BJ (cell line): Measurements from ENCODE around the gene MSTO1. TPM values are rescaled to one million over a fixed set of nuclear protein-coding genes. Genes with fewer than 3 reads are reported as not detected.
"Not testable (repeated sequence)": the region's sequence is repeated elsewhere in the genome, so short reads cannot be mapped to it uniquely, and the experiment has no call there.

Experiments used
- CTCF ChIA-PET: fragments of 350-600 bp; formaldehyde crosslinking; extraction: SDS; loops from one replicate; lab custom pipeline; 2021; ENCODE audit warnings: antibody characterized with exemption, inconsistent platforms; lab: Yijun Ruan, JAX
- POLR2A ChIA-PET: fragments of 300-600 bp; sonication (Branson Sonifier 250); formaldehyde crosslinking; extraction: SDS; loops from one replicate; lab custom pipeline; 2021; ENCODE audit warnings: antibody characterized with exemption; lab: Charles Lee
- DNase-seq: peaks from one replicate; pipeline ENCODE4 v3.0.0-alpha.2; 2011; ENCODE audit warnings: low read depth
- H3K27me3 ChIP-seq: 2 replicates; pipeline ENCODE4 v1.6.0; 2011; ENCODE audit warnings: low read length; ENCODE audit not compliant: control insufficient read depth, insufficient read depth
- H3K36me3 ChIP-seq: 2 replicates; pipeline ENCODE4 v1.5.1; 2011; ENCODE audit warnings: low read length; ENCODE audit not compliant: control insufficient read depth, insufficient read depth
- H3K4me3 ChIP-seq: 2 replicates; pipeline ENCODE4 v1.5.1; 2011; ENCODE audit warnings: low read depth, mild to moderate bottlenecking, control low read depth, low read length
- CTCF ChIP-seq: IDR thresholded peaks from 2 replicates; pipeline ENCODE4 v1.5.1; 2011; ENCODE audit warnings: low read depth, mild to moderate bottlenecking, control low read depth, inconsistent platforms, low read length, moderate library complexity; ENCODE audit not compliant: insufficient read depth
- polyA plus RNA-seq: library from polyadenylated mRNA; depleted of rRNA; stranded (reverse); fragments of >200 nt; gene quantifications from 2 replicates; pipeline ENCODE4 v1.2.3, GENCODE V29; 2011

Gene MSTO1
- polyA plus RNA-seq, 1 experiment = 28.6 TPM

DNA sequence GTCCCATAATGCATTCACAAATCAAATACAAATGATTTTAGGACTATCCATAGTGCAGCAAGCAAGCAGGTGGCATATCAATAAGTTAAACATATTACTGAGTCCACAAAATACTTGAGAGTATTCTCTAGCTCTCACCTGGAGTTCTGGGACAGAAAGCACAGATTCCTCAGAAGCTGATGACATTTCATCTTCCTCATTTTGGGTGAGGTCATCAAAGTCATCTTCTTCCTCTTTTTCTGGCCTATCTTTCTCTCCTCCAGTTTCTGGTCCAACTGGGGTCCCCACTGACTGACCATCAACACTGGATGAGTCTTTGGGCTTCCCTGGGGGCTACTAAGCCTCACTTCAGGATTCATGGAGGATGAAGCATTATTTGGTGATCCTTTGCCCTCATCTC lies 39.7 kb downstream of the MSTO1 start:
- Histone ChIP-seq H3K4me3 (no peak overlapping the region), H3K36me3 (no peaks in the 10 kb centered on the region), H3K27me3 (no peaks in the 10 kb centered on the region)
- CTCF ChIA-PET = no interaction called here
- no peak for DNase-seq
- no peak for TF ChIP-seq CTCF
- POLR2A ChIA-PET = no interaction called here

DNA sequence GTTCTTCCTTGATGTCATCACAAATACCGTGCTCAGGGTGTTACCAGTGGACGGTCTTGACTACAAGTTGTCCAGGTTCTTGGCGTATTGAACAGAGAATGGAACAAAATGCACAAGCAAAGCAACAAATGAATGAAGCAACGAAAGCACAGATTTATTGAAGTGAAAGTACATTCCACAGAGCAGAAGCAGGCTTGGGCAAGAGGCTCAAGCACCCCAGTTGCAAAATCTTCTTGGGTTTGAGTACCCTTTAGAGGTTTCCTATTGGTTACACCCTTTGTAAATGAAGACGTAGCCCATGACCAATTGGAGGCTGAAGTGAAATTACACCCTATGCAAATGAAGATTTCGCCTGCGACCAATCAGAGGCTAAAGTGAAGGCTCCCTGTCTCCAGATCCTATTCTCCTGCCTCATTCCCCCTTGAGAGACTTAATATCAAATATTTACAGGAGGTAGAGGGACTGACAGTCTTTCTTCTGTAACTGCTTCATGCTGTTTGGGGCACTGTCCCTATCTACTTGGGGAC lies 40.3 kb downstream of the MSTO1 start:
- Histone ChIP-seq H3K27me3 (no peaks in the 10 kb centered on the region), H3K4me3 (no peak overlapping the region), H3K36me3 (no peaks in the 10 kb centered on the region)
- no peak for DNase-seq
- ChIA-PET POLR2A (no interaction called here), CTCF (no interaction called here)
- TF ChIP-seq CTCF = no peak

- H3K4me3 ChIP-seq = no peak overlapping the region
- DNase-seq = no peak
- ChIA-PET POLR2A (no interaction called here), CTCF (interaction anchor here (0.6 to 2.4 kb wide), 5 partner anchors 12 to 561 kb away, joined by 3 to 11 read pairs (median 4); no protein-coding TSS in a partner anchor)
- H3K36me3 ChIP-seq = no peaks in the 10 kb centered on the region
- no peaks in the 10 kb centered on the region for H3K27me3 ChIP-seq
- no peak for TF ChIP-seq CTCF
Observed at GRCh38 chr1:155651861-155652661, 42.0 kb downstream of the MSTO1 start.

GRCh38 chr1:155652951-155653350 lies 42.9 kb downstream of the MSTO1 start:
- H3K36me3 ChIP-seq = no peaks in the 10 kb centered on the region
- ChIA-PET POLR2A (no interaction called here), CTCF (interaction anchor here (0.6 to 2.4 kb wide), 2 partner anchors 14 to 135 kb away, joined by 3 to 11 read pairs; no protein-coding TSS in a partner anchor)
- no peak overlapping the region for H3K4me3 ChIP-seq
- TF ChIP-seq CTCF = no peak
- H3K27me3 ChIP-seq = no peaks in the 10 kb centered on the region
- DNase-seq = no peak

DNA sequence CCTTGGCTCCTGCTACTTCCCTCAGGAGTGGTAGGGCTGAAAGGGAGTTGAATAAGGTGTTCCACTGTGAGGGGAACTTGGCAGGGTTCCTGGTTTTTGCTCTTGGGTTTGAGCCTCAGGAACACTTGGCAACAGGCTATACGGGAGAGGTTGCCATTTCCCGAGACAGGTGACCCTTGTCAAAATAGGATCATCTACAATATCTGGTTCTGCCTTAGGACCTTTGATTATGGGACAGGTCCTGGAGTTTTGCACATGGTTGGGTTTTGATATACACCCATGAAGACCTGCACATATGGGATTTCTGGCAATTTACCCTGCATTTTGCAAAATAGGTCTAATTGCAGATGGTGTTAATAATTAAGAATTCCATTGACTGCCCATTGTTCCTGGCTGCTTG lies 47.4 kb downstream of the MSTO1 start:
- no peak for TF ChIP-seq CTCF
- POLR2A ChIA-PET = no interaction called here
- Histone ChIP-seq H3K27me3 (no peaks in the 10 kb centered on the region), H3K36me3 (peaks cover 7% of the 10 kb centered on the region), H3K4me3 (no peak overlapping the region)
- DNase-seq = no peak
- CTCF ChIA-PET = interaction anchor here (2.3 kb wide), 1 partner anchor 7 kb away, joined by 5 read pairs; no protein-coding TSS in a partner anchor

GRCh38 chr1:155661239-155661638 lies 51.2 kb downstream of the MSTO1 start:
- DNase-seq, CTCF ChIA-PET, H3K4me3 ChIP-seq, POLR2A ChIA-PET, H3K27me3 ChIP-seq: not testable (repeated sequence)
- H3K36me3 ChIP-seq = peaks cover 11% of the 10 kb centered on the region
